H7 (cell line): ENCODE measurements around the gene PLP2. TPM values are rescaled to one million over a fixed set of nuclear protein-coding genes. Genes with fewer than 3 reads are reported as not detected.

Experiments used
- DNase-seq: peaks from one replicate; pipeline ENCODE4 v3.0.0; 2012
- H3K27me3 ChIP-seq: 2 replicates; pipeline ENCODE4 v1.6.0; 2011; ENCODE audit warnings: mild to moderate bottlenecking, low read length; ENCODE audit not compliant: control insufficient read depth, insufficient read depth
- H3K36me3 ChIP-seq: replicated peaks from 2 replicates; pipeline ENCODE4 v1.5.1; 2011; ENCODE audit warnings: low read length; ENCODE audit not compliant: control insufficient read depth, insufficient read depth
- H3K4me3 ChIP-seq: 2 replicates; pipeline ENCODE4 v1.5.1; 2011; ENCODE audit warnings: low read depth, mild to moderate bottlenecking, control low read depth, low read length, moderate library complexity; ENCODE audit not compliant: insufficient read depth
- total RNA-seq: library from RNA; depleted of rRNA; stranded (reverse); fragments of >200 nt; shearing (Covaris generic); gene quantifications from 2 replicates; pipeline ENCODE4 v1.2.3, GENCODE V29; 2014

The PLP2 gene
- total RNA-seq, 1 experiment from 2014 or later: 1.5 TPM

- Histone ChIP-seq H3K4me3 (no peak overlapping the region), H3K36me3 (no peaks in the 10 kb centered on the region), H3K27me3 (peaks cover 2% of the 10 kb centered on the region; the same call in 1 of the 2 replicates)
- DNase-seq: no peak
Observed at GRCh38 chrX:49204017-49204416, 32.3 kb downstream of the PLP2 start.

- H3K36me3 ChIP-seq: no peaks in the 10 kb centered on the region
- no peaks in the 10 kb centered on the region for H3K27me3 ChIP-seq
- no peak for DNase-seq
- H3K4me3 ChIP-seq: no peak overlapping the region
Observed at GRCh38 chrX:49204709-49205108, 33.0 kb downstream of the PLP2 start.

GRCh38 chrX:49205443-49205842 is 33.7 kb downstream of the PLP2 start:
- Histone ChIP-seq H3K4me3 (no peak overlapping the region), H3K27me3 (no peaks in the 10 kb centered on the region), H3K36me3 (no peaks in the 10 kb centered on the region)
- DNase-seq: no peak

- Histone ChIP-seq H3K4me3 (no peak overlapping the region), H3K27me3 (no peaks in the 10 kb centered on the region), H3K36me3 (no peaks in the 10 kb centered on the region)
- no peak for DNase-seq
Observed at GRCh38 chrX:49206543-49206942, 34.8 kb downstream of the PLP2 start.

GRCh38 chrX:49208399-49208798 is 36.7 kb downstream of the PLP2 start:
- DNase-seq: no peak
- Histone ChIP-seq H3K36me3 (no peaks in the 10 kb centered on the region), H3K27me3 (no peaks in the 10 kb centered on the region), H3K4me3 (no peak overlapping the region)

- DNase-seq: peak; percentile 82
- H3K4me3 ChIP-seq: peak overlapping the region; percentile 28
- no peaks in the 10 kb centered on the region for H3K36me3 ChIP-seq
- H3K27me3 ChIP-seq: no peaks in the 10 kb centered on the region
Observed at GRCh38 chrX:49209434-49210251, 37.9 kb downstream of the PLP2 start.

- Histone ChIP-seq H3K4me3 (no peak overlapping the region), H3K36me3 (no peaks in the 10 kb centered on the region)
- no peak for DNase-seq
Observed at GRCh38 chrX:49210406-49210805, 38.7 kb downstream of the PLP2 start.

GRCh38 chrX:49211074-49211473 is 39.4 kb downstream of the PLP2 start:
- DNase-seq: no peak
- H3K4me3 ChIP-seq: no peak overlapping the region
- H3K27me3 ChIP-seq: no peaks in the 10 kb centered on the region
- H3K36me3 ChIP-seq: no peaks in the 10 kb centered on the region

More at GRCh38 chrX:49210406-49210805, 38.7 kb downstream of the PLP2 start:
- no peaks in the 10 kb centered on the region for H3K27me3 ChIP-seq

GRCh38 chrX:49212209-49212608 is 40.5 kb downstream of the PLP2 start:
- DNase-seq: no peak
- Histone ChIP-seq H3K36me3 (no peaks in the 10 kb centered on the region), H3K4me3 (no peak overlapping the region), H3K27me3 (no peaks in the 10 kb centered on the region)

GRCh38 chrX:49212861-49213260 is 41.2 kb downstream of the PLP2 start:
- H3K27me3 ChIP-seq: no peaks in the 10 kb centered on the region
- DNase-seq: no peak
- no peak overlapping the region for H3K4me3 ChIP-seq
- H3K36me3 ChIP-seq: no peaks in the 10 kb centered on the region

- DNase-seq: no peak
- Histone ChIP-seq H3K4me3 (no peak overlapping the region), H3K36me3 (no peaks in the 10 kb centered on the region), H3K27me3 (no peaks in the 10 kb centered on the region)
Observed at GRCh38 chrX:49214416-49214815, 42.7 kb downstream of the PLP2 start.

GRCh38 chrX:49214996-49215526 is 43.4 kb downstream of the PLP2 start:
- Histone ChIP-seq H3K36me3 (no peaks in the 10 kb centered on the region), H3K27me3 (no peaks in the 10 kb centered on the region), H3K4me3 (no peak overlapping the region)
- DNase-seq: no peak

- no peaks in the 10 kb centered on the region for H3K27me3 ChIP-seq
- no peak overlapping the region for H3K4me3 ChIP-seq
- DNase-seq: no peak
- no peaks in the 10 kb centered on the region for H3K36me3 ChIP-seq
Observed at GRCh38 chrX:49220100-49220499, 48.4 kb downstream of the PLP2 start.

- no peaks in the 10 kb centered on the region for H3K27me3 ChIP-seq
- DNase-seq: no peak
- no peaks in the 10 kb centered on the region for H3K36me3 ChIP-seq
- no peak overlapping the region for H3K4me3 ChIP-seq
Observed at GRCh38 chrX:49221868-49222267, 50.2 kb downstream of the PLP2 start.
